Activated naive CD8-positive, alpha-beta T cell treated with anti-CD3 and anti-CD28 coated beads, Interleukin-2, amount 10 ng/mL, durations not matched to agents 7 days and 5 days (primary cell): Measurements from ENCODE around the gene NDOR1. TPM values are rescaled to one million over a fixed set of nuclear protein-coding genes. Genes with fewer than 3 reads are reported as not detected.

Experiments
- ATAC-seq: fragments of 150-1000 bp; cut with Tn5 transposase; one replicate; pipeline ENCODE4 v1.10.0; 2021; ENCODE audit warnings: low read depth, moderate library complexity
- POLR2A ChIA-PET: fragments of 350-600 bp; sonication (Branson Sonifier 250); formaldehyde crosslinking; loops from one replicate; lab custom pipeline; 2021; ENCODE audit warnings: antibody characterized with exemption; lab: Charles Lee
- DNase-seq: peaks from one replicate; pipeline ENCODE4 v3.0.0; 2021
- H3K27ac Mint-ChIP-seq: one replicate; pipeline ENCODE4 v1.8.0; 2022; ENCODE audit warnings: mild to moderate bottlenecking, mixed read lengths
- H3K27me3 Mint-ChIP-seq: one replicate; pipeline ENCODE4 v1.8.0; 2022; ENCODE audit warnings: mild to moderate bottlenecking, moderate library complexity, mixed read lengths
- H3K36me3 Mint-ChIP-seq: one replicate; pipeline ENCODE4 v1.8.0; 2021; ENCODE audit warnings: mild to moderate bottlenecking, mixed read lengths
- H3K4me1 Mint-ChIP-seq: one replicate; pipeline ENCODE4 v1.8.0; 2021; ENCODE audit warnings: mixed read lengths
- H3K4me3 Mint-ChIP-seq: one replicate; pipeline ENCODE4 v1.8.0; 2022; ENCODE audit warnings: mild to moderate bottlenecking, moderate library complexity, mixed read lengths
- H3K9me3 Mint-ChIP-seq: one replicate; pipeline ENCODE4 v1.8.0; 2021; ENCODE audit warnings: mixed read lengths
- total RNA-seq, 2 experiments: library from RNA; stranded (reverse); gene quantifications; one replicate each; pipeline ENCODE4 v1.2.3, GENCODE V29; 2021

Gene NDOR1
- total RNA-seq, 2 experiments from 2014 or later, result 38.8 to 39.8 TPM

- POLR2A ChIA-PET, result interaction anchor here (1.4 to 2.0 kb wide), 3 partner anchors 11 to 23 kb away, joined by 4 to 5 read pairs (median 4); partner anchors contain the start of gene TUBB4B
- no peak overlapping the region for H3K27ac Mint-ChIP-seq
Observed at GRCh38 chr9:137218212-137218753, 12.8 kb downstream of the NDOR1 start.

GRCh38 chr9:137218754-137219271 is 13.3 kb downstream of the NDOR1 start:
- POLR2A ChIA-PET, result interaction anchor here (1.4 to 2.0 kb wide), 5 partner anchors 11 to 89 kb away, joined by 4 to 6 read pairs (median 4); partner anchors contain the start of genes ANAPC2, SSNA1 and TUBB4B
- Mint-ChIP-seq H3K36me3 (no peaks in the 10 kb centered on the region), H3K9me3 (no peaks in the 10 kb centered on the region), H3K27ac (no peak overlapping the region), H3K4me1 (peaks cover 2% of the 10 kb centered on the region), H3K27me3 (no peaks in the 10 kb centered on the region), H3K4me3 (no peak overlapping the region)
- DNase-seq (no peak), ATAC-seq (no peak)

More at GRCh38 chr9:137218212-137218753, 12.8 kb downstream of the NDOR1 start:
- Mint-ChIP-seq H3K4me3 (no peak overlapping the region), H3K9me3 (no peaks in the 10 kb centered on the region), H3K27me3 (no peaks in the 10 kb centered on the region), H3K4me1 (peaks cover 2% of the 10 kb centered on the region), H3K36me3 (no peaks in the 10 kb centered on the region)
- DNase-seq (no peak), ATAC-seq (no peak)

- Mint-ChIP-seq H3K4me3 (no peak overlapping the region), H3K9me3 (no peaks in the 10 kb centered on the region), H3K36me3 (no peaks in the 10 kb centered on the region), H3K27me3 (no peaks in the 10 kb centered on the region), H3K27ac (no peak overlapping the region), H3K4me1 (peaks cover 4% of the 10 kb centered on the region)
- DNase-seq (no peak), ATAC-seq (no peak)
- POLR2A ChIA-PET, result interaction anchor here (0.5 to 2.0 kb wide), 6 partner anchors 19 to 152 kb away, joined by 3 to 7 read pairs (median 6); partner anchors contain the start of genes ANAPC2, SSNA1 and TPRN
Observed at GRCh38 chr9:137219757-137220316, 14.3 kb downstream of the NDOR1 start.

GRCh38 chr9:137220317-137221094 is 15.0 kb downstream of the NDOR1 start:
- ATAC-seq, result no peak

GRCh38 chr9:137221095-137221505 is 15.6 kb downstream of the NDOR1 start:
- H3K9me3 Mint-ChIP-seq, result no peaks in the 10 kb centered on the region
- H3K4me3 Mint-ChIP-seq, result peak overlapping the region; percentile 50
- POLR2A ChIA-PET, result interaction anchor here (0.5 to 4.5 kb wide), 5 partner anchors 11 to 91 kb away, joined by 3 to 31 read pairs (median 6); partner anchors contain the start of genes NDOR1, TMEM203 and TPRN
- ATAC-seq (no peak), DNase-seq (no peak)
- H3K27me3 Mint-ChIP-seq, result no peaks in the 10 kb centered on the region
- H3K36me3 Mint-ChIP-seq, result no peaks in the 10 kb centered on the region
- H3K27ac Mint-ChIP-seq, result peak overlapping the region; percentile 21
- H3K4me1 Mint-ChIP-seq, result peaks cover 4% of the 10 kb centered on the region

More at GRCh38 chr9:137220317-137221094, 15.0 kb downstream of the NDOR1 start:
- Mint-ChIP-seq H3K27me3 (no peaks in the 10 kb centered on the region), H3K4me3 (peak overlapping the region; percentile 50), H3K4me1 (peaks cover 4% of the 10 kb centered on the region), H3K36me3 (no peaks in the 10 kb centered on the region), H3K9me3 (no peaks in the 10 kb centered on the region), H3K27ac (peak overlapping the region; percentile 21)
- POLR2A ChIA-PET, result interaction anchor here (0.5 to 4.5 kb wide), 9 partner anchors 10 to 93 kb away, joined by 3 to 31 read pairs (median 6); partner anchors contain the start of genes ANAPC2, NDOR1, SSNA1 and TMEM203
- DNase-seq, result no peak

- H3K9me3 Mint-ChIP-seq, result no peaks in the 10 kb centered on the region
- H3K27ac Mint-ChIP-seq, result no peak overlapping the region
- ATAC-seq, result no peak
- peak overlapping the region; percentile 35 for H3K4me3 Mint-ChIP-seq
- DNase-seq, result peak; percentile 64
- no peaks in the 10 kb centered on the region for H3K27me3 Mint-ChIP-seq
- POLR2A ChIA-PET, result interaction anchor here (0.5 to 4.5 kb wide), 9 partner anchors 11 to 135 kb away, joined by 3 to 33 read pairs (median 16); partner anchors contain the start of genes ANAPC2, MAN1B1, NDOR1 and SSNA1
- peaks cover 4% of the 10 kb centered on the region for H3K4me1 Mint-ChIP-seq
- H3K36me3 Mint-ChIP-seq, result no peaks in the 10 kb centered on the region
Observed at GRCh38 chr9:137221506-137222111, 16.1 kb downstream of the NDOR1 start.

- DNase-seq (peak; percentile 67), ATAC-seq (no peak)
- Mint-ChIP-seq H3K4me3 (peak within 1 kb of the TSS; percentile 84), H3K27me3 (no peaks in the 10 kb centered on the region), H3K4me1 (peaks cover 5% of the 10 kb centered on the region), H3K27ac (peak within 1 kb of the TSS; percentile 82), H3K9me3 (no peaks in the 10 kb centered on the region), H3K36me3 (no peaks in the 10 kb centered on the region)
- POLR2A ChIA-PET, result interaction anchor here (0.7 to 4.9 kb wide), 20 partner anchors 8 to 494 kb away, joined by 3 to 43 read pairs (median 6); partner anchors contain the start of genes ANAPC2, DPP7, MAN1B1 and NDOR1
Observed at GRCh38 chr9:137222190-137223077, 16.9 kb downstream of the NDOR1 start, which contains the start of gene RNF208. RNF208 (minus strand) TSS chr9:137222240; CDS start chr9:137221212, 1,028 bp downstream.

GRCh38 chr9:137223078-137223970 is 17.8 kb downstream of the NDOR1 start:
- peaks cover 7% of the 10 kb centered on the region for H3K4me1 Mint-ChIP-seq
- DNase-seq, result peak; percentile 98
- peak; percentile 87 for ATAC-seq
- no peaks in the 10 kb centered on the region for H3K9me3 Mint-ChIP-seq
- POLR2A ChIA-PET, result interaction anchor here (0.5 to 4.9 kb wide), 24 partner anchors 9 to 495 kb away, joined by 3 to 43 read pairs (median 4); partner anchors contain the start of genes ANAPC2, DPP7, MAN1B1 and NDOR1
- H3K27ac Mint-ChIP-seq, result peak overlapping the region; percentile 82
- peak overlapping the region; percentile 84 for H3K4me3 Mint-ChIP-seq
- H3K36me3 Mint-ChIP-seq, result no peaks in the 10 kb centered on the region
- H3K27me3 Mint-ChIP-seq, result peaks cover 2% of the 10 kb centered on the region

- Mint-ChIP-seq H3K4me3 (peak within 1 kb of the TSS; percentile 84), H3K4me1 (peaks cover 7% of the 10 kb centered on the region), H3K36me3 (no peaks in the 10 kb centered on the region), H3K9me3 (no peaks in the 10 kb centered on the region), H3K27me3 (peaks cover 2% of the 10 kb centered on the region), H3K27ac (peak within 1 kb of the TSS; percentile 82)
- POLR2A ChIA-PET, result interaction anchor here (0.6 to 4.9 kb wide), 13 partner anchors 15 to 527 kb away, joined by 3 to 43 read pairs (median 9); partner anchors contain the start of genes ANAPC2, MAN1B1, NDOR1 and SAPCD2
- ATAC-seq (no peak), DNase-seq (peak; percentile 49)
Observed at GRCh38 chr9:137224830-137225694, 19.6 kb downstream of the NDOR1 start, which contains the start of gene CYSRT1. CYSRT1 (plus strand) TSS chr9:137225174; CDS start chr9:137225622, 448 bp downstream.
